GM19395 (cell line): ENCODE data around the gene CCDC28B.

Source experiments
- ATAC-seq: cut with Tn5 transposase; IDR thresholded peaks from one replicate; pipeline ENCODE4 v1.9.1; 2021; ENCODE audit warnings: mild to moderate bottlenecking, moderate library complexity; ENCODE audit not compliant: unreplicated experiment

CCDC28B gene

DNA sequence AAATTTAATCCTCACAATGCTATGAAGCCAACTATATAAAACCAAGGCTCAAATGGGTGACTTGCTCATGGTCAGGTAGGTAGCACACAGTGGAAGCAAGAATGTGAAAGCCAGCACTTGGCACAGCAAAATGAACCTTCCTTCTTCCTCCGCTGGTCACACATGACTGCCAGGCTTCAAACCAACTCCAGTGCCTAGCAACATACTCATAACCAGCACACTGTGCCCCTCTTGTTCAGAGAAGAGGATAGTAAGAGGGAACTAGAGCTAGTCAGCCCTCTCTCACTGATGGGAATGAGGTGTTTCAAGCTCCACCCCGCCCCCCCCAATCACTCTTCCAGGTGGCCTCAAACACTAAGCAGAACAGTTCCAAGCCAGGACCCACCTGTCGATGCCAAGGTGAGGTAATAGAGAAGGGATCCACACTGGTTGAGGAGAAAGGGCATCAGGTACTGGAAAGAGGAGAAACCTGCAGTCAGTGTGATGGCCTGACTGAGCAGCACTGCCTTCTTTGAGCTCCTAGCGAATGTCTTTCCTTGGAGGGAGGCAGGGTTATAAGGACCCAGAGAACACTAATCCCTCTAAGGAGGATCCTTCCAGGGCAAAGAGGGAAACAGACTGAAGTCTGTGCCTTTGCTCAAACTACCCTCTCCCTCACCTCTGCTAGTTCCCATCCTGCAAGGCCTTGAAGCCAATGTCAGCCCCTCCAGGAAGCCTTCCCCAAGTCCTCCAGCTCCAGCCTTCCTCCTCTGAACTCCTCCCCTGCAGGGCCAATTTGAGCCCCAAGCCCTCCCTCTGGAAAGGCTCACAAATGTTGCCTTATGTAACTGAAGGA lies 20.6 kb downstream of the CCDC28B start:
- ATAC-seq = no peak

DNA sequence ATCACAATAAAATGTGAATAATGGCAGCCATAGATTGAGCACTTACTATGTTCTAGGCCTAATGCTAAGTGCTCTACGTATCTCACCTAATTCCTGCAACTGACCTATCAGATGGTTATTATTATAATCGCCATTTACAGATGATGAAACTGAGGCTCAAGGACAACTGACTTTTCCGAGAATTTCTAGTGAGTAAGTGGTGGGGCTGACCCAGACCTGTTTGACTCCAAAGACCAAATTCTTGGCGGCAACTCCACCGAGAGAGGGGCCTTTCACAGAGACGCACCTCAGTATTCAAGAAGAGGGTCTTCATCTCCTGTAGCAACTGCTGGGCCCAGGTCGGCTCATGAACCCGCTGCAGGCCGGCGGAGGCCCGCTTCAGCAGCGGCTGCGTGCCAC lies 21.2 kb downstream of the CCDC28B start:
- ATAC-seq = no peak

- peak; percentile 96 for ATAC-seq
Observed at GRCh38 chr1:32221980-32222755, 21.8 kb downstream of the CCDC28B start, which contains the start of the genes EIF3I and TMEM234. EIF3I (plus strand) TSS chr1:32222407; CDS start chr1:32222442, 35 bp downstream. TMEM234 (minus strand) TSS chr1:32222353; CDS start chr1:32222322, 31 bp downstream.

DNA sequence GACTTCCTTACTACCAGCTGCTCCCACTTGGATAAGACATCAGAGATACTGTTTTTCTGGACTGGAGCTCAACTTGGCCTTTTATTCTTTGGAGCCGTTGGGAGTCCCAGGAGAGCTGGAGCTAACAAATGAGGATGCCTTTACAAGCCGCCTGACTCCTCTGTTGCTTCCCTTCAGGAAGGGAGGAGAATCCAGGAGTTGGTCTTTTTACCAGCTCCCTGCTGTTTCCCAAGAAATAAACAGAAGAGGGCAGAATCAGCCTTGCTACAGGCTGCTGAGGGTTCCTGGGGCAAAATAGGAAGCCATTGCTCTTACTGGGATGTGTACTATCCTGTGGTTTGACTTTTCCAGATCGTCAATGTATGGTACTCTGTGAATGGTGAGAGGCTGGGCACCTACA lies 23.3 kb downstream of the CCDC28B start:
- no peak for ATAC-seq

DNA sequence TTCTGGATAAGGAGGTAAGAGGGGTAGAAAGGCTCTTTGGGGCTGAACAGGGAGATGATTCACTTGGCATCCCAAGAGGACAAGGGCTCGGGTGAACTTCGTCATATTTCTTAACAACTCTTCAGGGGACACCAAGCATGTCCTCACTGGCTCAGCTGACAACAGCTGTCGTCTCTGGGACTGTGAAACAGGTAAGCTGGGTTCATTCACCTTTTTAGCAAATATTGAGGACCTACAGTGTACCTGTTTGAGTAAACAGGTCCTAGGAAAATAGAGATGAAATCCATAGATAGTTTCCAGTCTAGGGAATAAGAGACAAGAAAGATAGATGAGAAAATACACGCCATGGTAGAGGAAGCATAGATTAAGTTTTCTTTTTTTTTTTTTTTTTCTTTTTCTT lies 23.9 kb downstream of the CCDC28B start:
- ATAC-seq = no peak

- ATAC-seq = no peak
Observed at GRCh38 chr1:32228771-32229170, 28.4 kb downstream of the CCDC28B start.

- no peak for ATAC-seq
Observed at GRCh38 chr1:32231843-32232432, 31.5 kb downstream of the CCDC28B start.

GRCh38 chr1:32232558-32233304 lies 32.3 kb downstream of the CCDC28B start:
- ATAC-seq = no peak

DNA sequence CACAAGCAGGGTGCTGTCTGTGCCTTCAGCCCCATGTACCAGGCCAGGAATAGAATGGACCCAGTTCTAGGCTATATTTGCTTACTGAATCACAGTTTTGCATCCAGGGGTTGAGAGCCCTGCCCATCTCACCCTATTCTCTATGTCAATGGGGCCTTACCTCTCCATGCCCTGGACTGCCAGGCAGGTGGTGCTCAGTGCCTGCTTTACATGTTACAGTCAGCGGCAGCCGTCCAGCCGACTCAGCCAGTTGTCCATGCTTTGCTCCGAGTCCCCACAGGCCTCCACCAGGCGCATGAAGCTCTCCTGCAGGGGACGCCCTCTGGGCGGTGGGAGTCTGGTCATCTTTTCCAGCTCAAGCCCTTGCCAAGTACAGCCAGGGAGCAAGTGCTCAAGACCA lies 34.4 kb downstream of the CCDC28B start:
- ATAC-seq = no peak

DNA sequence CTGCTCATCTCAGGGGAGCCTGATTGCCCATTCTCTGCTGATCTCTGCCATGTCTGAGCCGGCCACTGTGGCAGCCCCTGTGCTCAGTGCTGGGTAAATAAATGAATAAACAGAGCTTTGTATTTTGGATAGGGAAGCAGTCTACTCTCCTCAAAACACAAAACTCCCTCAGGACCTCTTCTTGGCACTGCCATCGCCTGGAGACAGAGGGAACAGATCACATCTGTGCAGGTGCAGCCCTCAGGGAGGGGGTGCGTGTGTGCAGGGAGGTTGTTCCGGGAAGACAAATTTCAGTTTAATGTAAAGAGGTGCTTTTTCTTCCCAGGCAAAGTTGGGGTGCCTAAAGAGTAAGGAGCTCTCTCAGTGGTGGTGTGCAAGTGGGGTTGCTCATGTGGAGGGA lies 38.9 kb downstream of the CCDC28B start:
- no peak for ATAC-seq

DNA sequence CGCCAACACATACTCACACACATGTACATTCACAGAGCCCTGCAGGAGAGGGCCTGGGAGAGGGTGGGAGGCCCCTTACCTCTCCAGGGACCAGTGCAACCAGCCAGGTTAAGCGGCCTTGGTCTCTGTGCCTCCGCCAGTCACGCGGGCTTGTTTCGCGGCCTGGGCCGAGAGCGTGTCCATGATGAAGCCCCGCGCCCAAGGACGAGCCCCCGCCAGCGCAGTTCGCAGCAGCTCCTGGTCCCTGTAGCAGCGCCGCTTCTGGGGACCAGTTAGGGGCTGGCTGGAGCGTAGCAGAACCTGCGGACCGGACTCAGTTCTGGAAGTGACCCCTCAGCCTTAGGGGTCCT lies 39.4 kb downstream of the CCDC28B start:
- ATAC-seq = no peak

DNA sequence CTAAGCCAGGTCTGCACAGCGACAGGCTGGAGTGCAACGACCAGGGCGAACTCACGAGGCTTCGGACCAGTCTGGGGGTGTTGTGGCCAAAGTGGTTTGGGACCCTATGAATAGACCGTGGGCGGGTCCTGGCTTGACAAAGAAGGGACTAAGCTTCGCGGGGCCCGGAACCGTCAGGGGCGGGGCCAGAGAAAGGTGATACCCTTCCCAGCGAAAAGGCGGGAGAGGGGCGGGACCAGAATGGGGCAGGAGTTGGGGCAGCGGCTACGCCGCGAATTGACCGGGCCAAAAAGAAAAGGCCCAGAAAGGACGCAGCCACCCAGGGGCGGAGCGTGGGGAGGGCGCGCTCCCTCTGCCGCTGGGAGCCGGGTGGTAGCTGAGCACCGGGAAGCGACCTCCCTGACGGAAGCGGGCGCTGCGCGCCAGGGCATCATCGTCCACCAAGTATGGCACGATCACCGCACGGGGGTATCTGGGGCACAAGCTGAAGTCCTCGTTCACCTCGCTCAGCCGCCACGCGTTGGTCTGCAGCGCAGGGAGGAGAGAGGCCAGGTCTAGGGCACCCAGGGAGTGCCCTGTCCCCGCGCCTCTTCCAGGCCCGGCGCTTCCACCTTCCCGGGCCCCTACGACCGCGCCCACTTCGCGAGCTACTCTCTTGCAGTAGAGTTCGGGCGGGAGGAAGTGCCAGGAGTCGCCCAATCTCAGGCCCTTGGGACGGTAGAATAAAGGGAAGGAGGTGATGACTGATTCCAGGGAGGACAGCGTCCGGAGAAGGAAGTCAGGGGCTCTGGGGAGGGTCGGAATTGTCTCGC lies 40.0 kb downstream of the CCDC28B start:
- ATAC-seq = no peak

DNA sequence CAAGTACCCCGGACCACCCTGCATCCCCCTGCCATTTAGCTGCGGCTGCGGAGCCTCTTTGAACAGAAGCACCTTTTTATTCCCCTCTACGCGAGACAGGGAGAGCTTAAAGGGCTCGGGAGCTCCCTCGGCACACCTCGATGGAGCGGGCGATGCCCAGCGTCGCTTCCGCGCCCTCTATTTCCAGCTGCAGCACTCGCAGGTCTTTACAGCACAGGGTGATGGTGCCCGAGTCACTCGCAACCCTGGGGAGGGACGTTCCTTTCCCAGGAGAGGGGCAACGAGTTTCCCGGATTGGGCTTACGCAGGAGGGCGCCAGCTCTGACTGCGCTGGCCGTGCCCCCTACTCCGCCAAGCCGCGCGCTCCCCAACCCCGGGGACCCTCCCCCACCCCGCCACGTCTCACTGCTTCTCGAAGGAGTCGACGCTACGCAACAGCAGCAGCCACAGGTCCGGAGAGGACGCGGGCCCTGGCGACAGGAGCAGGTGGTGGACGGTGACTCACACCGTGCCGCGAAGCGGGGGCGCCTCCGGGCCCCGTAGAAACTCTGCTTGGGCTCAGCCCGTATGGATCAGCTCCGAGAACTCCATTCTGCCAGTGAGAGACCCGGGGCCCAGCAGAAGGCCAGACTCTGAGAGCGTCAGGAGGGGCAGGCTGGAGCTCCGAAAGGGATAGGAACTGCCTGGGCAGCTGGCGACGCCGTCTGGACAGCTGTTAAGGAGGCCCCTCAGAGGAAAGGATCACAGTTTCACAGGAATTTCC lies 40.8 kb downstream of the CCDC28B start:
- no peak for ATAC-seq

GRCh38 chr1:32242341-32242851 lies 42.0 kb downstream of the CCDC28B start:
- no peak for ATAC-seq

- ATAC-seq = no peak
Observed at GRCh38 chr1:32246888-32247273, 46.5 kb downstream of the CCDC28B start, which contains the start of gene FAM167B. FAM167B (plus strand) TSS chr1:32247222; CDS start chr1:32247422, 200 bp downstream.

DNA sequence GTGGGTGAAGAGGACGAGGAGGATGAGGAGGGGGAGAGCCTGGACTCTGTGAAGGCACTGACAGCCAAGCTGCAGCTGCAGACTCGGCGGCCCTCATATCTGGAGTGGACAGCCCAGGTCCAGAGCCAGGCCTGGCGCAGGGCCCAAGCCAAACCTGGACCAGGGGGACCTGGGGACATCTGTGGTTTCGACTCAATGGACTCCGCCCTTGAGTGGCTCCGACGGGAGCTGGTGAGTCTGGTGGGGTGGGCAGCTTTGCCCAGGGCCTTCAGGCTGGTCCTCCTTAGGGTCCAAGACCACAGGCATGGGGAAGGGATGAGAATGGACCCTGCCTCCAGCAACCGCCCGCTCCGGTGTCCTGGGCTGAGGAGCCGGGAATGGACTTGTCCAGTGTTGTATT lies 47.1 kb downstream of the CCDC28B start:
- ATAC-seq = no peak

GRCh38 chr1:32247983-32248889 lies 47.8 kb downstream of the CCDC28B start:
- peak; percentile 28 for ATAC-seq
